ENCODE measurements around the gene CD2AP.

The CD2AP gene

DNA sequence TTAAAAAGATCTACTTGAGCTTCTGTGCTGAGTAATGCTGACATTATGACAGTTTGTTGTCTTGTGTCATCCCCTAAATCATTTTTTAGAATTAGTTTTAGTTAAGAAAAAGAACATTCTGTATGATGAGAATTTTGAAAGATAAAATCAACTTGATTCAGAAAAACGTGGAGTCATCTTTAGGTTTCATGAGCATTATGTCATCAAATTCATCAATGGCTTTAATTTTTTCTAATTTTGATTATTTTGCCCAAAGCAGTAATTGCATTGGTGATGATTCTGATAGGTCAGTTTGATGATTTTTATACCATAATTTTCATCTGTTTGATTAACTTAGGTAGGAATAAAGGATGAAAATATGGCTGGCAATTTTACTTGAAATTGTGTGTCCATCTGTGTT lies 194.2 kb downstream of the CD2AP start:
- TF ChIP-seq, protein P1, sequence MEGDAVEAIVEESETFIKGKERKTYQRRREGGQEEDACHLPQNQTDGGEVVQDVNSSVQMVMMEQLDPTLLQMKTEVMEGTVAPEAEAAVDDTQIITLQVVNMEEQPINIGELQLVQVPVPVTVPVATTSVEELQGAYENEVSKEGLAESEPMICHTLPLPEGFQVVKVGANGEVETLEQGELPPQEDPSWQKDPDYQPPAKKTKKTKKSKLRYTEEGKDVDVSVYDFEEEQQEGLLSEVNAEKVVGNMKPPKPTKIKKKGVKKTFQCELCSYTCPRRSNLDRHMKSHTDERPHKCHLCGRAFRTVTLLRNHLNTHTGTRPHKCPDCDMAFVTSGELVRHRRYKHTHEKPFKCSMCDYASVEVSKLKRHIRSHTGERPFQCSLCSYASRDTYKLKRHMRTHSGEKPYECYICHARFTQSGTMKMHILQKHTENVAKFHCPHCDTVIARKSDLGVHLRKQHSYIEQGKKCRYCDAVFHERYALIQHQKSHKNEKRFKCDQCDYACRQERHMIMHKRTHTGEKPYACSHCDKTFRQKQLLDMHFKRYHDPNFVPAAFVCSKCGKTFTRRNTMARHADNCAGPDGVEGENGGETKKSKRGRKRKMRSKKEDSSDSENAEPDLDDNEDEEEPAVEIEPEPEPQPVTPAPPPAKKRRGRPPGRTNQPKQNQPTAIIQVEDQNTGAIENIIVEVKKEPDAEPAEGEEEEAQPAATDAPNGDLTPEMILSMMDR (IDR thresholded peaks at IDR 0.05; ENCODE audit: low read depth, low read length), result no peak
- DNase-seq (ENCODE audit: extremely low read depth, low read depth), result no peak

DNA sequence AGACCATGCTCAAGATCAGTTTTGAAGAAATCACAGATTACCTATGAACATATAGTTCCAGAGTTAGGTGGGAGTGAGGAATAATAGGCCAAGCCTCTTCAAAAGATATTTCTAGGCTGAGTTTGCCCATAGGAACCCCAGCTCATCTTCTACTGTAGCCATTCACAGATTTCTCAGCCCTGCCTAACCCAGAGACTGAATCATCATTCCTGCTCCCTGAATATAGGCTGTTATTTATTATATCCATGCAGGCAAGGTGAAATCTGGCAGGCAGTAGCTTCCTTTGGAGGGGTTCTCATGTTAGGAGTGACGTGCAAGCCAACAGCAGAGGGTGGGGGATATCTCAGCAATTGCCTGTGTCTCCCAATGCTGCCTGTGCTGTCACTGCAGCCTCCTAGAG lies 195.2 kb downstream of the CD2AP start:
- TF ChIP-seq, protein P1 (IDR thresholded peaks at IDR 0.05; ENCODE audit: low read depth, low read length), result no peak
- DNase-seq (ENCODE audit: extremely low read depth, low read depth), result no peak

DNA sequence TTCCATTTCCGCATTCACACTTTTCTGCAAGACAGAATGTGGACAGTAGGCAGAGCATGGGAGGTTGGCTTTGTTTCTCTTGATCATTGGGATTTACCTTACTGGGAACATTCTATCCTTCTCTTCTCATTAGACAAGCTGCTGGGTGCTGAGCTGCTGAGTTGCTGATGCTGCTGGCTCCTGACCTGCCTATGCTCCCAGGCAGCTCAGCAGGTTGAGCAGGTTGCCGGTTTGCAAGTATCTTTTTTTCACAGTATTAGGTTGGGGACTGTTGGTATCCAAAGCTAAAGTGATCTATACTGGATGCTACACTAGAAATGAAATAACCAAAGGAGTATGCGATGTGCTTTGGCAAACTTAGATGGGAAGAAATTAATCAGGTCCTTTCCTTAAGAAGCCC lies 197.1 kb downstream of the CD2AP start:
- TF ChIP-seq, protein P1 (IDR thresholded peaks at IDR 0.05; ENCODE audit: low read depth, low read length), result no peak
- no peak for DNase-seq (ENCODE audit: extremely low read depth, low read depth)

Measured in AG09319 (cell line).